Esophagus muscularis mucosa (tissue), 4 donors: ENCODE results near the gene LIPT2.

Experiments
- CTCF ChIP-seq, 3 experiments: fragments of 200-600 bp in 2 of 3; fragments of 450-650 bp in 1 of 3; sonication (generic) in 2 of 3; IDR thresholded peaks; one replicate each; pipeline ENCODE4 v1.5.1; 2017 to 2019; ENCODE audit warnings: antibody characterized with exemption in 3 of 3, mild to moderate bottlenecking in 2 of 3, moderate library complexity in 1 of 3
- EP300 ChIP-seq: sonication (generic); formaldehyde crosslinking; IDR thresholded peaks from one replicate; pipeline ENCODE4 v1.6.1; 2017; ENCODE audit warnings: antibody characterized with exemption
- POLR2A ChIP-seq: fragments of 450-650 bp; IDR thresholded peaks from one replicate; pipeline ENCODE4 v1.6.1; 2017; ENCODE audit warnings: antibody characterized with exemption, moderate library complexity, mild to moderate bottlenecking, low read depth

- TF ChIP-seq EP300, result no peak
- TF ChIP-seq CTCF (IDR thresholded peaks at IDR 0.05), result no peak
- TF ChIP-seq POLR2A, result no peak
These were observed 23.0 kb downstream of the LIPT2 start for GRCh38 chr11:74470526-74470925.
